HepG2 (cell line): Measurements from ENCODE around the gene DDRGK1. TPM values are rescaled to one million over a fixed set of nuclear protein-coding genes. Genes with fewer than 3 reads are reported as not detected.

Source experiments
- ATAC-seq: fragments of 200-7000 bp; cut with Tn5 transposase; 3 replicates; pipeline ENCODE4 v1.9.1; 2020; ENCODE audit warnings: mild to moderate bottlenecking, moderate library complexity
- BruUV-seq: library from RNA; stranded (reverse); fragments of 400-500 nt; replicated peaks from 2 replicates; lab custom pipeline; 2021; lab: Mats Ljungman, UMichigan
- CTCF ChIA-PET: fragments of 300-600 bp; formaldehyde crosslinking; extraction: SDS; loops from one replicate; lab custom pipeline; 2021; ENCODE audit warnings: low total read pairs, inconsistent platforms, low intra/inter-chr PET ratio; lab: Yijun Ruan, JAX
- POLR2A ChIA-PET: fragments of 350-600 bp; sonication (Branson Sonifier 250); formaldehyde crosslinking; loops from one replicate; lab custom pipeline; 2020; ENCODE audit warnings: antibody characterized with exemption, inconsistent platforms; lab: Yijun Ruan, JAX
- DNase-seq: peaks from one replicate; pipeline ENCODE4 v3.0.0-alpha.2; 2015; ENCODE audit warnings: low spot score
- FAIRE-seq: peaks from 3 replicates; lab custom pipeline; 2011; peaks lifted over from hg19 to GRCh38; lab: Jason Lieb, UNC
- H2AFZ ChIP-seq: one replicate; pipeline ENCODE4 v1.6.1; 2011; ENCODE audit warnings: low read length, inconsistent platforms
- H3K27ac ChIP-seq: fragments of 300-600 bp; 3 replicates; pipeline ENCODE4 v1.8.0; 2011; ENCODE audit warnings: mixed run types, mild to moderate bottlenecking, mixed read lengths, low read length, inconsistent platforms; ENCODE audit not compliant: insufficient read depth; ENCODE audit errors: extremely low read length
- H3K27me3 ChIP-seq, 2 experiments: fragments of 200-600 bp in 1 of 2; 2 replicates in 1 of 2; 3 replicates in 1 of 2; pipeline versions ENCODE4 v1.6.0 to v1.8.0; 2011; ENCODE audit warnings: low read length in 2 of 2, mild to moderate bottlenecking in 2 of 2, moderate library complexity in 2 of 2, inconsistent platforms in 1 of 2; ENCODE audit not compliant: insufficient read depth in 2 of 2, control insufficient read depth in 1 of 2
- H3K36me3 ChIP-seq, 2 experiments: fragments of 200-600 bp in 1 of 2; replicated peaks in 1 of 2; 2 replicates in 1 of 2; 3 replicates in 1 of 2; pipeline versions ENCODE4 v1.5.1 to v1.8.0; 2011; ENCODE audit warnings: low read length in 2 of 2, inconsistent platforms in 1 of 2; ENCODE audit not compliant: insufficient read depth in 2 of 2, control insufficient read depth in 1 of 2
- H3K4me1 ChIP-seq: 2 replicates; pipeline ENCODE4 v1.5.1; 2012; ENCODE audit warnings: low read length, inconsistent platforms; ENCODE audit not compliant: insufficient read depth
- H3K4me2 ChIP-seq: 2 replicates; pipeline ENCODE4 v1.6.0; 2011; ENCODE audit warnings: low read depth, low read length, inconsistent platforms
- H3K4me3 ChIP-seq, 3 experiments: fragments of 200-600 bp in 1 of 3; sonication (generic), shearing (Covaris generic) in 1 of 3; replicated peaks in 1 of 3; 2 replicates each; pipeline ENCODE4 v1.5.1; 2011 to 2016; ENCODE audit warnings: low read length in 3 of 3, inconsistent platforms in 2 of 3, low read depth in 2 of 3, mild to moderate bottlenecking in 2 of 3, control low read depth in 1 of 3, mixed read lengths in 1 of 3; ENCODE audit not compliant: insufficient read depth in 1 of 3
- H3K79me2 ChIP-seq: one replicate; pipeline ENCODE4 v1.6.1; 2011; ENCODE audit warnings: low read length, inconsistent platforms; ENCODE audit not compliant: insufficient read depth
- H3K9ac ChIP-seq: 2 replicates; pipeline ENCODE4 v1.6.0; 2011; ENCODE audit warnings: mild to moderate bottlenecking, low read depth, low read length, inconsistent platforms; ENCODE audit not compliant: insufficient read depth
- H3K9me3 ChIP-seq: 2 replicates; pipeline ENCODE4 v1.5.1; 2012; ENCODE audit warnings: mild to moderate bottlenecking, low read length
- H4K20me1 ChIP-seq: 2 replicates; pipeline ENCODE4 v1.6.0; 2011; ENCODE audit warnings: inconsistent platforms, mild to moderate bottlenecking, low read length, moderate library complexity; ENCODE audit not compliant: insufficient read depth
- ELF1 ChIP-seq: sonication (generic); formaldehyde crosslinking; IDR thresholded peaks from 2 replicates; pipeline ENCODE4 v1.4.0; 2020; ENCODE audit warnings: missing genetic modification reagents
- HDAC1 ChIP-seq: sonication (generic); formaldehyde crosslinking; IDR thresholded peaks from 2 replicates; pipeline ENCODE4 v1.5.1; 2020; ENCODE audit warnings: mild to moderate bottlenecking, missing genetic modification reagents
- HNF4G ChIP-seq, 2 experiments: sonication (generic) in 1 of 2; formaldehyde crosslinking in 1 of 2; IDR thresholded peaks; 2 replicates each; pipeline versions ENCODE4 v1.4.0 to v1.6.1; 2011 to 2020; ENCODE audit warnings: borderline replicate concordance in 2 of 2, low read depth in 2 of 2, mild to moderate bottlenecking in 2 of 2, low read length in 1 of 2, missing genetic modification reagents in 1 of 2, moderate library complexity in 1 of 2
- KLF16 ChIP-seq, 2 experiments: sonication (generic) in 1 of 2; formaldehyde crosslinking in 1 of 2; IDR thresholded peaks; 2 replicates each; pipeline versions ENCODE4 v1.6.1 to v1.8.0; 2016 to 2023; ENCODE audit warnings: missing genetic modification reagents in 2 of 2, missing compliant biosample characterization in 1 of 2
- NFKB2 ChIP-seq: sonication (generic); formaldehyde crosslinking; IDR thresholded peaks from 2 replicates; pipeline ENCODE4 v1.4.0; 2020; ENCODE audit warnings: missing genetic modification reagents, borderline replicate concordance
- REXO4 ChIP-seq: sonication (generic); formaldehyde crosslinking; IDR thresholded peaks from 2 replicates; pipeline ENCODE4 v1.8.0; 2022; ENCODE audit warnings: missing genetic modification reagents, mild to moderate bottlenecking, borderline replicate concordance
- SOX5 ChIP-seq: IDR thresholded peaks from 2 replicates; pipeline ENCODE4 v1.6.1; 2016; ENCODE audit warnings: borderline replicate concordance
- SP4 ChIP-seq: sonication (generic); formaldehyde crosslinking; IDR thresholded peaks from 2 replicates; pipeline ENCODE4 v1.8.1; 2023; ENCODE audit warnings: mild to moderate bottlenecking, missing genetic modification reagents
- TEAD3 ChIP-seq: optimal IDR thresholded peaks from 2 replicates; pipeline ENCODE3; 2016; ENCODE audit warnings: borderline replicate concordance
- ZFP36L1 ChIP-seq: sonication (generic); formaldehyde crosslinking; IDR thresholded peaks from 2 replicates; pipeline ENCODE4 v1.8.0; 2022; ENCODE audit warnings: mild to moderate bottlenecking, missing genetic modification reagents, moderate library complexity
- ZFP36L2 ChIP-seq: sonication (generic); formaldehyde crosslinking; IDR thresholded peaks from 2 replicates; pipeline ENCODE4 v1.4.0; 2020; ENCODE audit warnings: missing genetic modification reagents
- ZNF256 ChIP-seq: sonication (generic); formaldehyde crosslinking; conservative IDR thresholded peaks from 2 replicates; pipeline ENCODE4 v1.4.0; 2020; ENCODE audit warnings: missing genetic modification reagents
- ZNF263 ChIP-seq: sonication (generic); formaldehyde crosslinking; IDR thresholded peaks from 2 replicates; pipeline ENCODE4 v1.4.0; 2020; ENCODE audit warnings: missing genetic modification reagents
- ZNF292 ChIP-seq: sonication (generic); formaldehyde crosslinking; IDR thresholded peaks from 2 replicates; pipeline ENCODE4 v1.8.1; 2022; ENCODE audit warnings: mild to moderate bottlenecking, low read depth, missing genetic modification reagents, borderline replicate concordance
- ZNF530 ChIP-seq: sonication (generic); formaldehyde crosslinking; IDR thresholded peaks from 2 replicates; pipeline ENCODE4 v1.5.0; 2020; ENCODE audit warnings: low read depth, mild to moderate bottlenecking, missing genetic modification reagents
- ZNF766 ChIP-seq: sonication (generic); formaldehyde crosslinking; IDR thresholded peaks from 2 replicates; pipeline ENCODE4 v1.5.0; 2020; ENCODE audit warnings: missing genetic modification reagents, borderline replicate concordance
- ZNF777 ChIP-seq: sonication (generic); formaldehyde crosslinking; IDR thresholded peaks from 2 replicates; pipeline ENCODE4 v1.4.0; 2020; ENCODE audit warnings: missing genetic modification reagents
- WGBS: methylation state at CpG from one replicate; pipeline ENCODE4 v1.1.6; 2017; ENCODE audit warnings: low lambda C conversion rate; 5-methylcytosine and 5-hydroxymethylcytosine counted together
- in situ Hi-C: cut with HindIII; loops from 2 replicates; pipeline ENCODE4 v1.10.0; 2017; ENCODE audit warnings: low pct_unique_long_range_greater_than_20kb; ENCODE audit not compliant: extremely low pct_ligation_motif_present
- intact Hi-C: fragments of 100-400 bp; cut with micrococcal nuclease; formaldehyde crosslinking; loops from one replicate; pipeline ENCODE4 v1.10.0; 2022; ENCODE audit not compliant: unreplicated experiment
- polyA plus RNA-seq, 8 experiments: library from polyadenylated mRNA; depleted of rRNA in 3 of 8; stranded (reverse) in 7 of 8; unstranded in 1 of 8; fragments of >200 nt; fragmentation: Illumina TruSeq in 4 of 8; extraction: Trizol in 4 of 8; gene quantifications; 2 replicates each; pipeline versions ENCODE4 v1.2.1 to v1.2.3, GENCODE V29; 2011 to 2016; ENCODE audit warnings: low read depth in 4 of 8, missing spikeins in 1 of 8, mixed read lengths in 1 of 8; ENCODE audit not compliant: insufficient read depth in 1 of 8
- total RNA-seq, 5 experiments: library from RNA; depleted of rRNA; stranded (reverse); fragments of >200 nt; fragmentation: Illumina TruSeq; extraction: Trizol; gene quantifications; 2 replicates each; pipeline ENCODE4 v1.2.3, GENCODE V29; 2016; ENCODE audit warnings: low read depth in 1 of 5
- TF ChIP-seq, protein P1 (sequence below): sonication (generic); formaldehyde crosslinking; IDR thresholded peaks from 2 replicates; pipeline ENCODE4 v1.5.0; 2020; ENCODE audit warnings: mild to moderate bottlenecking, missing genetic modification reagents
- TF ChIP-seq, protein P2 (sequence below): sonication (generic); formaldehyde crosslinking; IDR thresholded peaks from 2 replicates; pipeline ENCODE4 v1.9.0; 2021; ENCODE audit warnings: missing genetic modification reagents, mild to moderate bottlenecking, borderline replicate concordance

Gene DDRGK1
- total and polyA plus RNA-seq, 2 of the 13 experiments (the other 11 are each of a cell fraction or from before 2014, with no cell fraction given) = 96.7 to 149 TPM

- TF ChIP-seq ZNF766 (CRISPR knock-in tag) (no peak), HDAC1 (CRISPR knock-in tag) (no peak)
- TF ChIP-seq, protein P1, sequence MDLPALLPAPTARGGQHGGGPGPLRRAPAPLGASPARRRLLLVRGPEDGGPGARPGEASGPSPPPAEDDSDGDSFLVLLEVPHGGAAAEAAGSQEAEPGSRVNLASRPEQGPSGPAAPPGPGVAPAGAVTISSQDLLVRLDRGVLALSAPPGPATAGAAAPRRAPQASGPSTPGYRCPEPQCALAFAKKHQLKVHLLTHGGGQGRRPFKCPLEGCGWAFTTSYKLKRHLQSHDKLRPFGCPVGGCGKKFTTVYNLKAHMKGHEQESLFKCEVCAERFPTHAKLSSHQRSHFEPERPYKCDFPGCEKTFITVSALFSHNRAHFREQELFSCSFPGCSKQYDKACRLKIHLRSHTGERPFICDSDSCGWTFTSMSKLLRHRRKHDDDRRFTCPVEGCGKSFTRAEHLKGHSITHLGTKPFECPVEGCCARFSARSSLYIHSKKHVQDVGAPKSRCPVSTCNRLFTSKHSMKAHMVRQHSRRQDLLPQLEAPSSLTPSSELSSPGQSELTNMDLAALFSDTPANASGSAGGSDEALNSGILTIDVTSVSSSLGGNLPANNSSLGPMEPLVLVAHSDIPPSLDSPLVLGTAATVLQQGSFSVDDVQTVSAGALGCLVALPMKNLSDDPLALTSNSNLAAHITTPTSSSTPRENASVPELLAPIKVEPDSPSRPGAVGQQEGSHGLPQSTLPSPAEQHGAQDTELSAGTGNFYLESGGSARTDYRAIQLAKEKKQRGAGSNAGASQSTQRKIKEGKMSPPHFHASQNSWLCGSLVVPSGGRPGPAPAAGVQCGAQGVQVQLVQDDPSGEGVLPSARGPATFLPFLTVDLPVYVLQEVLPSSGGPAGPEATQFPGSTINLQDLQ (CRISPR knock-in tag) = no peak
Measured at GRCh38 chr20:3210346-3210745, 5.9 kb upstream of the DDRGK1 start (continued).

GRCh38 chr20:3209946-3210317 lies 5.5 kb upstream of the DDRGK1 start:
- Histone ChIP-seq H3K4me3 (peak overlapping the region; percentile 89 to 99 (median 90)), H3K9me3 (no peaks in the 10 kb centered on the region), H3K36me3 (peaks cover 12 to 16% of the 10 kb centered on the region in 2 experiments), H3K27ac (peak overlapping the region; percentile 75), H3K9ac (peak overlapping the region; percentile 94), H2AFZ (no peak overlapping the region), H3K79me2 (peaks cover 44% of the 10 kb centered on the region), H3K4me2 (peak overlapping the region; percentile 99), H3K27me3 (peaks cover 0 to 6% of the 10 kb centered on the region in 2 experiments; a peak in 1 of 5 replicates), H3K4me1 (peaks cover 38% of the 10 kb centered on the region), H4K20me1 (no peaks in the 10 kb centered on the region)
- 0% methylated on average over 10 of the region's 10 CpGs for WGBS
- intact Hi-C loops = loop anchor here (2.0 kb wide), 3 partner anchors 21 to 91 kb away; no protein-coding TSS in a partner anchor
- FAIRE-seq (no peak), DNase-seq (no peak), ATAC-seq (peak; percentile 39)
- no TSS peak for BruUV-seq
- in situ Hi-C loops = no loop called here
- ChIA-PET POLR2A (interaction anchor here (0.6 to 9.7 kb wide), 15 partner anchors 10 to 683 kb away, joined by 3 to 149 read pairs (median 5); partner anchors contain the start of genes MRPS26 and SLC4A11), CTCF (no interaction called here)
- TF ChIP-seq NFKB2 (CRISPR knock-in tag) (peak; percentile 11; the same call in 1 of the 2 replicates), ELF1 (CRISPR knock-in tag) (no peak), ZNF256 (0 out of 2 replicates have a peak, but pooled peaks have one; percentile 25), TEAD3 (CRISPR knock-in tag) (peak; percentile 16), ZNF530 (no peak), ZNF777 (CRISPR knock-in tag) (peak; percentile 8; the same call in 1 of the 2 replicates), SOX5 (CRISPR knock-in tag) (no peak), ZFP36L2 (0 out of 2 replicates have a peak, but pooled peaks have one; percentile 27), HNF4G (IDR thresholded peaks at IDR 0.05; ENCODE audit: borderline replicate concordance, low read depth, low read length) (no peak), HNF4G (CRISPR knock-in tag; IDR thresholded peaks at IDR 0.05; ENCODE audit: borderline replicate concordance, low read depth) (no peak), SP4 (CRISPR knock-in tag) (peak; percentile 33; the same call in 1 of the 2 replicates), KLF16 (CRISPR knock-in tag; IDR thresholded peaks at IDR 0.05) (0 out of 4 replicates have a peak, but pooled peaks of 1 of the 2 experiments have one; percentile 37), REXO4 (CRISPR knock-in tag) (no peak), ZFP36L1 (0 out of 2 replicates have a peak, but pooled peaks have one; percentile 29), ZNF263 (no peak; the same call in 1 of the 2 replicates), ZNF292 (CRISPR knock-in tag) (peak; percentile 43; the same call in 1 of the 2 replicates)
- TF ChIP-seq, protein P2, sequence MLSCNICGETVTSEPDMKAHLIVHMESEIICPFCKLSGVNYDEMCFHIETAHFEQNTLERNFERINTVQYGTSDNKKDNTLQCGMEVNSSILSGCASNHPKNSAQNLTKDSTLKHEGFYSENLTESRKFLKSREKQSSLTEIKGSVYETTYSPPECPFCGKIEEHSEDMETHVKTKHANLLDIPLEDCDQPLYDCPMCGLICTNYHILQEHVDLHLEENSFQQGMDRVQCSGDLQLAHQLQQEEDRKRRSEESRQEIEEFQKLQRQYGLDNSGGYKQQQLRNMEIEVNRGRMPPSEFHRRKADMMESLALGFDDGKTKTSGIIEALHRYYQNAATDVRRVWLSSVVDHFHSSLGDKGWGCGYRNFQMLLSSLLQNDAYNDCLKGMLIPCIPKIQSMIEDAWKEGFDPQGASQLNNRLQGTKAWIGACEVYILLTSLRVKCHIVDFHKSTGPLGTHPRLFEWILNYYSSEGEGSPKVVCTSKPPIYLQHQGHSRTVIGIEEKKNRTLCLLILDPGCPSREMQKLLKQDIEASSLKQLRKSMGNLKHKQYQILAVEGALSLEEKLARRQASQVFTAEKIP = 0 out of 2 replicates have a peak, but pooled peaks have one; percentile 17
